CD4-positive, alpha-beta T cell treated with Interleukin-4 for 1 hour (primary cell): ENCODE results near the gene PARD6B.

Experiments
- DNase-seq, 2 donors: peaks; one replicate each; pipeline ENCODE4 v3.0.0-alpha.2; 2020 to 2022

Gene PARD6B

GRCh38 chr20:50801747-50802125 lies 70.4 kb downstream of the PARD6B start:
- DNase-seq = no peak

GRCh38 chr20:50802289-50802688 lies 70.9 kb downstream of the PARD6B start:
- DNase-seq = no peak

- peak in 1 of 2 donors; percentile 41 for DNase-seq
Observed at GRCh38 chr20:50804437-50805348, 73.3 kb downstream of the PARD6B start.

DNA sequence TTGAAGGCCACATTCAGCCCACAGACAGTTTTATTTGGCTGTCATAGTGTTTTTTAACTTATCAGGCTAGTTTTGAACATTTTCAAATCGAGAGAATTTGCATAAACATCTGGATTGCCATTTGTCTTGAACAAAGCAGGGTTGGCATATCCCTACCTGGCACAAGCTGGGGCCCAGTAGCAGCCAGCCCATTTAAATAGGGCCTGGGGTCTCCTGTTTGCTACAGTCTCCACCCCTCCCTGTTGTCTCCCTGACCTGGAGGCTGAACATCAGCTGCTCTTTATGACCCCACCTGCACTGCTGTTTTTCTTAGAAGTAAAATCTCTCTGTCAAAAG lies 73.9 kb downstream of the PARD6B start:
- DNase-seq = no peak

DNA sequence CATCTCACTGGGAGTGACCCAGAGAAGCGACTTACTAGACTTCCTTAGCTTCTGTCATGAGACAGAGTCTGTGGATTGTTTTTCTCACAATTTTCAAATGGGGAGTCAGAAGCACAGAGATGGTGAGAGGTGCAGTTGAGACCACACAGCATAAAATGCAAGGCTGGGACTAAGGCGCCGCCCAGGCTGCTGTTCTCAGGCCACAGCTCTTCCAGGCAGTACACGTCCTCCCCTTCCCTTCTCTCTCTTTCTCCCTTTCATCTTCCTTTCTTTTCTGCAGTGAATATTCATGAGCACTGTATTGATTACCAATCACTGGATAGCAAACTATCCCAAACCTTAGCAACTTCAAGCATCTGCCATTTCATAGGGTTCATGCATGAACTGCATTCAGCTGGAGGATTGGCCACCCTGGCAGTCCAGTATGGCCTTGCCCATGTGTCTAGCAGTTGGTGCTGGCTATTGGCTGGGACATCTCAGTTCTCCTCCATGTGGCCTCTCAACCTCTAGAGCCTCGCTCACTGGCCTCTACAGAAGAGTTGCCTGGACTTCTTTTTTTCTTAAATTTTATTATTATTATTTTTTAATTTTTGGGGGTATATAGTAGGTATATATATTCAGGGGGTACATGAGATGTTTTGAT lies 74.9 kb downstream of the PARD6B start:
- no peak for DNase-seq
